GM19324 (cell line): ENCODE results near the gene NPFFR1.
"Not testable (repeated sequence)": the region's sequence is repeated elsewhere in the genome, so short reads cannot be mapped to it uniquely, and the experiment has no call there.

Experiments used
- ATAC-seq: cut with Tn5 transposase; IDR thresholded peaks from one replicate; pipeline ENCODE4 v1.9.1; 2021; ENCODE audit warnings: mild to moderate bottlenecking, moderate library complexity; ENCODE audit not compliant: unreplicated experiment, low FRiP score

NPFFR1 gene

DNA sequence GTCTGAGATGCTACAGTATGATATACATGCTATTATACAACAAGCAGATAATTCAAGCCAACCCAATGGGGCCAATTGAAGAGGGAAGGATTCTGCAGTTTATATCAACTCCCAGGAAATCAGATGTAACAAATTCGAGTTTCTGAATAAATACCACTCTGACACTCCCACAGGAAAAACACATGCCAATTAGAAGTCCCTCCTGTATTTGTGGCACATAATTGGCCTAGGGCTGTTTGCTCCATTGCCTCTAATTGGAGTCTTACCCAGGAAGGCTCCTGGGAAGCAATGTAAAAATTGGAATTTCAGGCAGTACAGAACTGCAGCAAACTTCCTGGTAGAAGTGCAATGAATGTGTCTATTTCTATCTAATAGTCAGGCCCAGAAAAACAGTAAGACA lies 55.3 kb downstream of the NPFFR1 start:
- no peak for ATAC-seq

DNA sequence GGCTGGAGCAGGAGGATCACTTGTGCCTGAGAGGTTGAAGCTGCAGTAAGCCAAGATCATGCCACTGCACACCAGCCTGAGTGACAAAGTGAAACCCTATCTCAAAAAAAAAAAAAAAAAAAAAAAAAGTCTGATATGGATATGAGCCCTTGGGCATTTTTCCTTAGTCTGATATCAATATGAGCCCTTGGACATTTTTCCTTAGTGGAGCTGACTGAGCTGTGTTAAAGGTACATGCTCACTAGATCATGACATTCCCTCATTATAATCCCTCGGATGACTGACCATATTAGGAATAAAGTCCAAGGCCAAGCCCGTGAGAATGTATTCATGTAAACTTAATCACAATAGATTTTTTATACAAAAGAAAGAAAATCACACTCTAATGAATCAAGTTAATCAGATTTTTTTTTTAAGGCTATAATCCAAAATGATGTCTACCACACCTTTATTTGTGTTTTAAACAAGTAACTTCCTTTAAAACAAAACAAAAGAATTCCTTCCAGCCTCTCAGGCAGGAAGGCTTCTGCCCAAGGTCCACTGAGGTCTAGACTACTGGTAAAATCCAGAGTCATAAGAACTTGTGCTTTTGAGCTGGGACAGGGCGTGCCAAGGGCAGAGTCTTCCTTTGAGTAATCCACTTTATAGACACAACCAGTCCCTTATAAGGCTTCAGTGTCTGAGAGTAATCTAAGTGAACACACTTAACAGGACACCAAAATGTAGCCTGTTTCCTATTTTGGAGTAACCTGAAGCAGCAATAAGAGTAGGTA lies 56.1 kb downstream of the NPFFR1 start:
- no peak for ATAC-seq

DNA sequence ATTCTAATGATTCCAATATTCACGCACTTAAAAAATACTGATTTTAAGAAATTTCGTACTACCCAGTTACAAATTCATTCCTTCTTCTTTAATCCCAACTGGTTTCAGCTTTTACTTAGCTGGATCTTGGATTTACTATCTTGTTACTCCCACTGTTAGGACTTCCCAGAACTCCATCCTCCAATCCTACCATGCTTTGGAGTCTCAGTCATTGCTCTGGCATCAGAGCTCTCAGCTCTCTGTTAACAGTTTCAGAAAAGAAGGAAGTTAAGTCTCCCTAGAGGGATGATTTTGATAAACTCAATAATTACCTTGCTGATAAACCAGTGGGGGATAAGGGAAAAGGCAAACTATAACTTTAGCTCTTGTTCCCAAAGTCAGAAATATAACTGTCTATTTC lies 60.1 kb downstream of the NPFFR1 start:
- no peak for ATAC-seq

DNA sequence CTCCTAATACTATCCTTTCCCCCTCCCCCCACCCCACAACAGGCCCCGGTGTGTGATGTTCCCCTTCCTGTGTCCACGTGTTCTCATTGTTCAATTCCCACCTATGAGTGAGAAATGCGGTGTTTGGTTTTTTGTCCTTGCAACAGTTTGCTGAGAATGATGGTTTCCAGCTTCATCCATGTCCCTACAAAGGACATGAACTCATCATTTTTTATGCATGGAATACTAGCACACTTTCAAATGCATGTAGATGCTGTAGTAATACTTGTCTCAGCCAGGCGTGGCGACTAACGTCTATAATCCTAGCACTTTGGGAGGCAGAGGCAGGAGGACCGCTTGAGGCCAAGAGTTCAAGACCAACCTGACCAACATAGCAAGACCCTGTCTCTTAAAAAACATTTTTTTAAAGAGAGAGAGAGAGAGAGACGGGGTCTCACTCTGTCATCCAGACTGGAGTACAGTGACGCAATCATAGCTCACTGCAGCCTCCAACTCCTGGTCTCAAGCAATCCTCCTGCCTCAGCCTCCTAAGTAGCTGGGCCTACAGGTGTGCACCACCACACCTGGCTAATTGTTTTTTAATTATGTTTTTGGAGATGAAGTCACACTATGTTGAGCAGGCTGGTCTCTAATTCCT lies 60.9 kb downstream of the NPFFR1 start:
- ATAC-seq, result not testable (repeated sequence)

DNA sequence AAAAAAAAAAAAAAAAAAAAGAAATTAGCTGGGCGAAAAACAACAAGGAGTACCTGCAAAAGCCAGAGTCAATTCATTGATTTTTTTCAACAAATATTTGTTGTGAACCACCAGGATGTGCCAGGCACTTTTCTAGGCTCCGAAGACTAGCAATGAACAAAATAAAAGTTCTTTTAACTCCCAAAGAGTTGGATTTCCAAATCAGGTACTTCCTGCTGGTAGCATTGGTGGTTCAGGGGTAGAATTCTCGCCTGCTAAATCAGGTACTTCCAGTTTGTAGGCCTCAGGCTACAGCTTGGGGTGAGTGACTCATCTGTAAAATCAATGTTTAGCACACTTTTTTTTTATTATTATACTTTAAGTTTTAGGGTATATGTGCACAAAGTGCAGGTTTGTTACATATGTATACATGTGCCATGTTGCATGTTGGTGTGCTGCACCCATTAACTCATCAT lies 61.4 kb downstream of the NPFFR1 start:
- ATAC-seq, result no peak

DNA sequence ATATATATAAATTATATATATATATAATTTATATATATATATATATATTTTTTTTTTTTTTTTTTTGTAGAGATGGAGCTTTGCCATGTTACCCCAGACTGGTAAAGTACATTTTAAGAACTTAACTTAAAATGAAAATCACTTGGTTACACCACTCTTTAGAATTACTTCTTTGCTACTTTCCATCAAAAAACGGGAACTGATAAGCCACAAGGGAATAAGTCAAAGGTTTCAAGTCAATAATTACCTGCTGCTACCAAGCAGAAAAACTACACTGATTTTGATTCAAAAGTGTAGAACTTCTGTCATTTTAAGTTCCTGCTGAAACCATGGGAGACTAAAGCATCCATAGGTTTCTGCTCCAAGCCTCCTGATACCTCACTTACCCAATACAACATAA lies 62.8 kb downstream of the NPFFR1 start:
- ATAC-seq, result peak; percentile 35

DNA sequence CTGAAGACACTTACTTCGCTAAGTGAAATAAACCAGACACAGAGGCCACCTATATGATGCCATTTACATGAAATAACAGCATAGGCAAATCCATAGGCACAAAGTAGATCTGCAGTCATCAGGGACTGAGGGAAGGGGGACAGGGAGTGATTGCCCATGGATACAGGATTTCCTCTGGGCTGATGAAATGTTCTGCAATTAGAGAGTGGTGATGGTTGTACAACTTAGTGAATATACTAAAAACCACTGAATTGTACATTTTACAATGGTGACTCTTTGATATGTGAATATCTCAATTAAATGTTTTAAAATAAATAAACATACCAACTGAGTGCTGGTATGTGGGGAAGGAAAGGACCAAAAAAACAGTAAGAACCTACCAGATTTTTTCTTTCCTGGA lies 70.9 kb downstream of the NPFFR1 start:
- no peak for ATAC-seq

DNA sequence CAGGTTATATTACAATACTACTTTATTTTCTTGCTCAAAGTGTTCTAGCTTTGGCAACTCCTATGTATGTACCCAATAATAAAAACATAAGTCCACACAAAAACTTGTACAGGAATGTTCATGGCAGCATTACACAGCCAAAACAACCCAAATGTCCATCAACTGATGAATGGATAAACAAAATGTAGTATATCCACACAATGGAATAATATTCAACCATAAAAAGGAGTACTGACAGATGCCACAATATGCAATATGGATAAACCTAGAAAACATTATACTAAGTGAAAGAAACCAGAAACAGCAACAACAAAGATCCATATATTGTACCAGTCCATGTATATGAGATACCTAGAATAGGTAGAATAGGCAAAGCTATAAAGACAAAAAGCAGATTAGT lies 71.5 kb downstream of the NPFFR1 start:
- ATAC-seq, result no peak

DNA sequence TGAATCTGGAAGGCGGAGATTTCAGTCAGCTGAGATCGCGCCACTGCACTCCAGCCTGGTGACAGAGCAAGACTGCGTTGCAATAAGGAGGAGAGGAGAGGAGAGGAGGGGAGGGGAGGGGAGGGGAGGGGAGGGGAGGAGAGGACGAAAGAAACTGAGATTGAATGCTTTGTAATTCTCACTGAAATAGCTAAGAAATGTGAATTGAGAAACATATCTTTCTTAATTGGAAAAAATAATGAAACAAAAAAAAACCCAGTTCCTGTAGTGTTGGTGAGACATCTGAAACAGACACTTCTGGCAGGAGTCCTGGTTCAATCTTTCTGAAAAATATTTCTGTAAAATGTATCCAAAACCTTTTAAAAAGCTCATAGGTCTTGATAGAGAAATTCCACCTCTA lies 77.0 kb downstream of the NPFFR1 start:
- ATAC-seq, result no peak

DNA sequence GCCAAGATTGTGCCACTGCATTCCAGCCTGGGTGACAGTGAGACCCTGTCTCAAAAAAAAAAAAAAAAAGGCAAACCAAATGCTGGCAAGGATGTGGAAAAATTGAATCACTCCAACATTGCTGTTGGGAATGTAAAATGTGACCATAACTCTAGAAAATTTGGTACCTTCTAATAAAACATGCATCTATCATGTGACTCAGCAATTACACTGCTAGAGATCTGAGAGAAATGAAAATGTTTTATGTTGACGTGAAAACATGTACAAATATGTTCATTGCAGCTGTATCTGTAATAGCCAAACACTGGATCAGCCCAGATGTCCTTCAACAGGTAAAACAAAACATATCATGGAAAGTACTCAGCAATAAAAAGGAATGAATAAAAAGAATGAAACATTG lies 82.7 kb downstream of the NPFFR1 start:
- ATAC-seq, result no peak

DNA sequence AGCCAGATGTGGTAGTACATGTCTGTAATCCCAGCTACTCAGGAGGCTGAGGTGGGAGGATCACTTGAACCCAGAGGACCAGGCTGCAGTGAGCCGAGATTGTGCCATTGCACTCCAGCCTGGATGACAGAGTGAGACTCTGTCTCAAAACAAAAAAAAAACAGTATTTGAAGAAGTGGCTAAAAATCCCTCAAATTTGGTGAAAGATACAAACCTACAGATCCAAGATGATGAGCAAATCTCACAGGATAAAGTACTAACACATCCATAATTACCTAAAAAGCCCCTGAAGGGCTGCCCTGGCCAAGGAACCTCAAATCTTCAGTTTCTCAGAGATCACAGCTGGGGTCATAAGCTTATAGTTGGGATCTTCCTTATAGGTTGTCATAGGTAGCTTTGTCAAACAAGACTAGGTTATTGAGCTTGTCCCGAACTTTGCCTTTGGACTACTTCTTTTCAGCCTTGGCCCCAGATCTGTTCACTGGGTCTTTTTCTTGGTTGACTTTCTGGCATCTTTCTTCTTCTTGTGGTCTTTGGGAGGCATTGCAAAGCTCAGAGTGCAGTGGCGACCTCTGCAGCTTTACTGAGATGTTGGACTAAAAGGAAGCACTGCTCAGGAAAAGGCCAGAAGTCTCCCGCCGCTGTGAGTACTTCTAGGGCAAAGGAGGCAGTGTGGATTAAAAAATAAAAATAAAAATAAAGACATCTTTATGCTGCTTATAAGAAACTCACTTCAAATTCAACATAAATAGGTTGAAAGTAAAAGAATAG lies 84.9 kb downstream of the NPFFR1 start:
- ATAC-seq, result no peak
